GM12878 (cell line): ENCODE data around the gene SETD4. TPM values are rescaled to one million over a fixed set of nuclear protein-coding genes. Genes with fewer than 3 reads are reported as not detected.

Experiments used
- ATAC-seq: fragments of 200-7000 bp; cut with Tn5 transposase; 3 replicates; pipeline ENCODE4 v1.9.1; 2020; ENCODE audit warnings: mild to moderate bottlenecking, moderate library complexity
- BruUV-seq: library from RNA; stranded (reverse); fragments of 400-500 nt; replicated peaks from 2 replicates; lab custom pipeline; 2021; lab: Mats Ljungman, UMichigan
- CTCF ChIA-PET: fragments of 300-600 bp; sonication (Branson Sonifier 250); formaldehyde crosslinking; extraction: SDS; loops from one replicate; lab custom pipeline; 2021; ENCODE audit warnings: inconsistent platforms; lab: Yijun Ruan, JAX
- POLR2A ChIA-PET: fragments of 350-600 bp; formaldehyde crosslinking; extraction: SDS; loops from one replicate; lab custom pipeline; 2021; ENCODE audit warnings: inconsistent platforms; lab: Charles Lee
- RAD21 ChIA-PET: fragments of 300-600 bp; sonication (Branson Sonifier 250); formaldehyde crosslinking; loops from one replicate; lab custom pipeline; 2023; ENCODE audit warnings: antibody characterized with exemption; ENCODE audit not compliant: unreplicated experiment; lab: Charles Lee
- SMC1A ChIA-PET: fragments of 300-600 bp; sonication (Branson Sonifier 250); formaldehyde crosslinking; loops from one replicate; lab custom pipeline; 2023; ENCODE audit not compliant: unreplicated experiment, uncharacterized antibody; lab: Charles Lee
- DNase-seq: peaks from one replicate; pipeline ENCODE4 v3.0.0-alpha.2; 2011; ENCODE audit warnings: low read depth, low spot score
- FAIRE-seq: peaks from 3 replicates; lab custom pipeline; 2011; peaks lifted over from hg19 to GRCh38; lab: Jason Lieb, UNC
- H2AFZ ChIP-seq: 2 replicates; pipeline ENCODE4 v1.6.0; 2011; ENCODE audit warnings: low read depth, low read length, control low read depth; ENCODE audit not compliant: control insufficient read depth
- H3K27ac ChIP-seq: 2 replicates; pipeline ENCODE4 v1.5.1; 2011; ENCODE audit warnings: control low read depth; ENCODE audit not compliant: control insufficient read depth, insufficient read depth
- H3K27me3 ChIP-seq, 2 experiments: replicated peaks in 1 of 2; 2 replicates each; pipeline versions ENCODE4 v1.6.0 to v1.6.1; 2011; ENCODE audit warnings: low read length in 1 of 2; ENCODE audit not compliant: control insufficient read depth in 2 of 2, insufficient read depth in 2 of 2
- H3K36me3 ChIP-seq, 2 experiments: 2 replicates each; pipeline ENCODE4 v1.5.1; 2011; ENCODE audit warnings: low read length in 1 of 2; ENCODE audit not compliant: control insufficient read depth in 2 of 2, insufficient read depth in 2 of 2
- H3K4me1 ChIP-seq: 2 replicates; pipeline ENCODE4 v1.6.1; 2011; ENCODE audit warnings: mild to moderate bottlenecking, low read length, moderate library complexity, mixed read lengths; ENCODE audit not compliant: control insufficient read depth, insufficient read depth
- H3K4me2 ChIP-seq: 2 replicates; pipeline ENCODE4 v1.6.0; 2011; ENCODE audit warnings: control low read depth; ENCODE audit not compliant: control insufficient read depth, insufficient read depth
- H3K4me3 ChIP-seq: fragments of 200-600 bp; sonication (generic); 2 replicates; pipeline ENCODE4 v1.5.1; 2016
- H3K79me2 ChIP-seq: 2 replicates; pipeline ENCODE4 v1.6.0; 2011; ENCODE audit warnings: low read length; ENCODE audit not compliant: control insufficient read depth, insufficient read depth
- H3K9ac ChIP-seq: 2 replicates; pipeline ENCODE4 v1.8.0; 2011; ENCODE audit warnings: low read length, control low read depth, mixed read lengths; ENCODE audit not compliant: control insufficient read depth, insufficient read depth
- H3K9me3 ChIP-seq: replicated peaks from 3 replicates; pipeline ENCODE4 v1.5.1; 2011; ENCODE audit warnings: mild to moderate bottlenecking, low read length; ENCODE audit not compliant: control insufficient read depth, insufficient read depth
- H4K20me1 ChIP-seq: 2 replicates; pipeline ENCODE4 v1.6.0; 2011; ENCODE audit not compliant: control insufficient read depth, insufficient read depth
- CBX3 ChIP-seq: fragments of 200-600 bp; sonication (generic); IDR thresholded peaks from 2 replicates; pipeline ENCODE4 v1.6.1; 2016; ENCODE audit warnings: low read depth, borderline replicate concordance
- CHD4 ChIP-seq: fragments of 200-600 bp; sonication (generic); IDR thresholded peaks from 2 replicates; pipeline ENCODE4 v1.6.1; 2016; ENCODE audit warnings: mild to moderate bottlenecking
- HCFC1 ChIP-seq: fragments of 150-350 bp; IDR thresholded peaks from 2 replicates; pipeline ENCODE4 v1.6.1; 2014; ENCODE audit warnings: low read length
- IRF4 ChIP-seq: IDR thresholded peaks from 2 replicates; pipeline ENCODE4 v1.6.1; 2011; ENCODE audit warnings: low read depth, low read length
- KDM1A ChIP-seq: fragments of 200-600 bp; sonication (generic); IDR thresholded peaks from 2 replicates; pipeline ENCODE4 v1.6.1; 2016; ENCODE audit warnings: borderline replicate concordance
- NR2C1 ChIP-seq: fragments of 450-650 bp; IDR thresholded peaks from 2 replicates; pipeline ENCODE4 v1.6.1; 2017; ENCODE audit warnings: antibody characterized with exemption, mild to moderate bottlenecking, moderate library complexity
- RFX5 ChIP-seq: IDR thresholded peaks from 2 replicates; pipeline ENCODE4 v1.6.1; 2011; ENCODE audit warnings: low read depth, low read length, improper control_type of control experiment
- RUNX3 ChIP-seq: IDR thresholded peaks from 2 replicates; pipeline ENCODE4 v1.6.1; 2012; ENCODE audit warnings: low read length, inconsistent platforms
- ZNF384 ChIP-seq: IDR thresholded peaks from 2 replicates; pipeline ENCODE4 v1.6.1; 2012; ENCODE audit warnings: low read depth, mild to moderate bottlenecking, low read length, improper control_type of control experiment, borderline replicate concordance
- WGBS: methylation state at CpG from one replicate; pipeline ENCODE4 v1.1.6; 2016; ENCODE audit warnings: low lambda C conversion rate; ENCODE audit not compliant: insufficient replicate concordance, insufficient coverage; ENCODE audit errors: missing lambda C conversion rate; 5-methylcytosine and 5-hydroxymethylcytosine counted together
- in situ Hi-C: fragments of 300-500 bp; cut with MboI; formaldehyde crosslinking; loops from 9 replicates; pipeline ENCODE4 v1.14.3; 2018; ENCODE audit warnings: mixed read lengths
- intact Hi-C: fragments of 100-400 bp; cut with micrococcal nuclease; formaldehyde crosslinking; loops from one replicate; pipeline ENCODE4 v1.14.2; 2022; ENCODE audit not compliant: unreplicated experiment
- polyA plus RNA-seq, 11 experiments: library from polyadenylated mRNA; depleted of rRNA in 4 of 11; unstranded in 6 of 11; stranded (reverse) in 5 of 11; fragments of >200 nt; fragmentation: Nextera tagmentation in 4 of 11; fragmentation: Illumina TruSeq in 1 of 11; extraction: Ambion mirVana in 4 of 11; extraction: Trizol in 1 of 11; gene quantifications; 1 replicate in 1 of 11; 2 replicates in 10 of 11; pipeline versions ENCODE4 v1.2.1 to v1.2.3, GENCODE V29; 2011 to 2016; ENCODE audit warnings: inconsistent platforms in 2 of 11, missing spikeins in 2 of 11, low read depth in 1 of 11
- total RNA-seq, 4 experiments: library from RNA; depleted of rRNA in 3 of 4; stranded (reverse); fragments of >200 nt in 3 of 4; fragmentation: Illumina TruSeq in 1 of 4; extraction: Trizol in 1 of 4; gene quantifications; 2 replicates each; pipeline versions ENCODE4 v1.2.1 to v1.2.3, GENCODE V29; 2013 to 2021
- TF ChIP-seq, protein P1 (sequence below): IDR thresholded peaks from 2 replicates; pipeline ENCODE4 v1.6.1; 2012; ENCODE audit warnings: mild to moderate bottlenecking, low read depth, low read length
- TF ChIP-seq, protein P2 (sequence below): IDR thresholded peaks from 2 replicates; pipeline ENCODE4 v1.6.1; 2011; ENCODE audit warnings: mild to moderate bottlenecking, low read depth, low read length, moderate library complexity; ENCODE audit not compliant: insufficient replicate concordance
- TF ChIP-seq, protein P3 (sequence below): fragments of 450-650 bp; IDR thresholded peaks from 2 replicates; pipeline ENCODE4 v1.6.1; 2014; ENCODE audit warnings: mild to moderate bottlenecking

SETD4 gene
- total and polyA plus RNA-seq, 10 of the 15 experiments (the other 5 are each of a cell fraction or from before 2014, with no cell fraction given): 10.3 to 37.0 (median 18.6) TPM

DNA sequence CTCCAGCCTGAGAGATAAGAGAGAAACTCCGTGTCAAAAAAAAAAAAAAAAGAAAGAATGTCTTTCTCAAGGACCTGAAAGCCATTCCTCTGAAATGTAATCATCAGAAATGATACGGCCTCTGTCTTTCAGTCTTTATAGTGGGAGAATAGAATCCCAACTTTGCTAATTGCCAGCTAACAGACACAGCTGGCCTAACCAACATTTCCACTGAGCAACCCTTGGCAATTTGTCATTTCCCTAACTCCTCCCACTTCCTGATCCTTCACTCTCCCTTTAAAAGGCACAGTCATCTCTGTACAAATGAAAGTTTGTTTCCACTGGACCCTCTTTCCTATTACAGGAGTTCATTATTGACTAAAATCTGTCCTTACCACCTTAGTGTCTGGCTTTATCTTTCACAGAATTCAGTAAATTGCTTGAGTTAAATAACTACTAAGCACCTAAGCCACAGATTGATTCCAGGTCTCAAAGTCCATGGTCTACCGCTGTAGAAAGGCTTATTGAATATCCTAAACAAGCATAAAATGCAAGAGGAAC is 5.2 kb upstream of the SETD4 start:
- in situ Hi-C loops (no loop called here), intact Hi-C loops (no loop called here)
- DNase-seq (no peak), ATAC-seq (no peak), FAIRE-seq (no peak)
- Histone ChIP-seq H3K9me3 (peaks cover 6% of the 10 kb centered on the region), H3K27ac (no peak overlapping the region), H3K4me3 (no peak overlapping the region), H3K9ac (no peak overlapping the region), H3K4me2 (no peak overlapping the region), H4K20me1 (no peaks in the 10 kb centered on the region), H3K4me1 (peaks cover 4% of the 10 kb centered on the region), H3K79me2 (peaks cover 5% of the 10 kb centered on the region), H3K27me3 (no peaks in the 10 kb centered on the region), H3K36me3 (no peaks in the 10 kb centered on the region), H2AFZ (peak overlapping the region; percentile 20; the same call in 1 of the 2 replicates)
- WGBS: 71% methylated on average over 2 of the region's 3 CpGs
- POLR2A ChIA-PET: interaction anchor here (0.5 kb wide), 1 partner anchor 424 kb away, joined by 5 read pairs; no protein-coding TSS in a partner anchor
- SMC1A ChIA-PET: interaction anchor here (1.2 kb wide), 1 partner anchor 38 kb away, joined by 3 read pairs; no protein-coding TSS in a partner anchor
- RAD21 ChIA-PET: no interaction called here
- TF ChIP-seq RUNX3 (no peak), CHD4 (no peak)
- BruUV-seq: no TSS peak
- CTCF ChIA-PET: interaction anchor here (0.6 to 0.7 kb wide), 2 partner anchors 42 to 752 kb away, joined by 3 read pairs; no protein-coding TSS in a partner anchor

DNA sequence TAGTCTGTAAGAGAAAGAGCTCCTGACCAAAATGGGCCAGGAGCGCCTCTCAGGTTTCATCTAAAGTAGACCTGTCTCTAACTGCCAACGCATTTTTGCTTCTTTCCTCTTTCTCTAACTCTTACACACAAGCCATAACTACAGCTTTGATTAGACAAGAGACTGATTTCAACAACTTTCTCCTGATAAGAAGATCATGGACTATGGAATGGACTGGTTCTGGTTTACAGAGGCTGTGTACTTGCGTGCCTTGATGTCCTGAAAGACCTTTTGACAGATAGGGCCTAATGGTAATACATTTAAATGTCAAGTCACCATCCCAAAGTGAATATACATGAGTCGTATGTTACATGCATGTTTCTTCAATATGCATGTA is 3.7 kb upstream of the SETD4 start:
- POLR2A ChIA-PET: interaction anchor here (0.6 to 1.3 kb wide), 3 partner anchors 9 to 17 kb away, joined by 3 to 5 read pairs (median 3); no protein-coding TSS in a partner anchor
- WGBS: 83% methylated on average over 4 of the region's 4 CpGs
- no peak for FAIRE-seq
- Histone ChIP-seq H3K4me1 (no peaks in the 10 kb centered on the region), H3K9me3 (peaks cover 4% of the 10 kb centered on the region), H3K9ac (no peak overlapping the region), H3K4me2 (no peak overlapping the region), H3K4me3 (no peak overlapping the region), H2AFZ (no peak overlapping the region), H3K27me3 (no peaks in the 10 kb centered on the region), H4K20me1 (no peaks in the 10 kb centered on the region), H3K36me3 (no peaks in the 10 kb centered on the region), H3K27ac (no peak overlapping the region), H3K79me2 (peaks cover 7% of the 10 kb centered on the region)
- RAD21 ChIA-PET: no interaction called here
- intact Hi-C loops (no loop called here), in situ Hi-C loops (no loop called here)
- SMC1A ChIA-PET: no interaction called here
- ATAC-seq: no peak
- CTCF ChIA-PET: no interaction called here
- BruUV-seq: no TSS peak
- DNase-seq: no peak
- TF ChIP-seq IRF4: no peak
- no peak for TF ChIP-seq RFX5
- no peak for TF ChIP-seq KDM1A
- TF ChIP-seq NR2C1: no peak
- TF ChIP-seq, protein P1, sequence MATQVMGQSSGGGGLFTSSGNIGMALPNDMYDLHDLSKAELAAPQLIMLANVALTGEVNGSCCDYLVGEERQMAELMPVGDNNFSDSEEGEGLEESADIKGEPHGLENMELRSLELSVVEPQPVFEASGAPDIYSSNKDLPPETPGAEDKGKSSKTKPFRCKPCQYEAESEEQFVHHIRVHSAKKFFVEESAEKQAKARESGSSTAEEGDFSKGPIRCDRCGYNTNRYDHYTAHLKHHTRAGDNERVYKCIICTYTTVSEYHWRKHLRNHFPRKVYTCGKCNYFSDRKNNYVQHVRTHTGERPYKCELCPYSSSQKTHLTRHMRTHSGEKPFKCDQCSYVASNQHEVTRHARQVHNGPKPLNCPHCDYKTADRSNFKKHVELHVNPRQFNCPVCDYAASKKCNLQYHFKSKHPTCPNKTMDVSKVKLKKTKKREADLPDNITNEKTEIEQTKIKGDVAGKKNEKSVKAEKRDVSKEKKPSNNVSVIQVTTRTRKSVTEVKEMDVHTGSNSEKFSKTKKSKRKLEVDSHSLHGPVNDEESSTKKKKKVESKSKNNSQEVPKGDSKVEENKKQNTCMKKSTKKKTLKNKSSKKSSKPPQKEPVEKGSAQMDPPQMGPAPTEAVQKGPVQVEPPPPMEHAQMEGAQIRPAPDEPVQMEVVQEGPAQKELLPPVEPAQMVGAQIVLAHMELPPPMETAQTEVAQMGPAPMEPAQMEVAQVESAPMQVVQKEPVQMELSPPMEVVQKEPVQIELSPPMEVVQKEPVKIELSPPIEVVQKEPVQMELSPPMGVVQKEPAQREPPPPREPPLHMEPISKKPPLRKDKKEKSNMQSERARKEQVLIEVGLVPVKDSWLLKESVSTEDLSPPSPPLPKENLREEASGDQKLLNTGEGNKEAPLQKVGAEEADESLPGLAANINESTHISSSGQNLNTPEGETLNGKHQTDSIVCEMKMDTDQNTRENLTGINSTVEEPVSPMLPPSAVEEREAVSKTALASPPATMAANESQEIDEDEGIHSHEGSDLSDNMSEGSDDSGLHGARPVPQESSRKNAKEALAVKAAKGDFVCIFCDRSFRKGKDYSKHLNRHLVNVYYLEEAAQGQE: no peak
- TF ChIP-seq ZNF384: no peak
- TF ChIP-seq HCFC1: no peak
- TF ChIP-seq, protein P2, sequence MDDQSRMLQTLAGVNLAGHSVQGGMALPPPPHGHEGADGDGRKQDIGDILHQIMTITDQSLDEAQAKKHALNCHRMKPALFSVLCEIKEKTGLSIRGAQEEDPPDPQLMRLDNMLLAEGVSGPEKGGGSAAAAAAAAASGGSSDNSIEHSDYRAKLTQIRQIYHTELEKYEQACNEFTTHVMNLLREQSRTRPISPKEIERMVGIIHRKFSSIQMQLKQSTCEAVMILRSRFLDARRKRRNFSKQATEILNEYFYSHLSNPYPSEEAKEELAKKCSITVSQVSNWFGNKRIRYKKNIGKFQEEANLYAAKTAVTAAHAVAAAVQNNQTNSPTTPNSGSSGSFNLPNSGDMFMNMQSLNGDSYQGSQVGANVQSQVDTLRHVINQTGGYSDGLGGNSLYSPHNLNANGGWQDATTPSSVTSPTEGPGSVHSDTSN: no peak
- no peak for TF ChIP-seq CBX3
- TF ChIP-seq, protein P3, sequence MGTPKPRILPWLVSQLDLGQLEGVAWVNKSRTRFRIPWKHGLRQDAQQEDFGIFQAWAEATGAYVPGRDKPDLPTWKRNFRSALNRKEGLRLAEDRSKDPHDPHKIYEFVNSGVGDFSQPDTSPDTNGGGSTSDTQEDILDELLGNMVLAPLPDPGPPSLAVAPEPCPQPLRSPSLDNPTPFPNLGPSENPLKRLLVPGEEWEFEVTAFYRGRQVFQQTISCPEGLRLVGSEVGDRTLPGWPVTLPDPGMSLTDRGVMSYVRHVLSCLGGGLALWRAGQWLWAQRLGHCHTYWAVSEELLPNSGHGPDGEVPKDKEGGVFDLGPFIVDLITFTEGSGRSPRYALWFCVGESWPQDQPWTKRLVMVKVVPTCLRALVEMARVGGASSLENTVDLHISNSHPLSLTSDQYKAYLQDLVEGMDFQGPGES: no peak
